Measurements from ENCODE around the gene BIN2.

Gene BIN2

GRCh38 chr12:51323966-51324895, at the start of gene BIN2:
Gene BIN2, minus strand, starts transcription at chr12:51324174. Its CDS starts 72 bp downstream, at chr12:51324102.
- peak; percentile 70 for DNase-seq (ENCODE audit: low read depth)

GRCh38 chr12:51373187-51373586, 49.2 kb upstream of the BIN2 start:
- no peak for DNase-seq (ENCODE audit: low read depth)

- no peak for DNase-seq (ENCODE audit: low read depth)
These were observed 48.0 kb upstream of the BIN2 start for GRCh38 chr12:51372021-51372420.

GRCh38 chr12:51371295-51371953, 47.5 kb upstream of the BIN2 start:
- DNase-seq (ENCODE audit: low read depth), result no peak

GRCh38 chr12:51370667-51371066, 46.7 kb upstream of the BIN2 start:
- DNase-seq (ENCODE audit: low read depth), result no peak

GRCh38 chr12:51369581-51369980, 45.6 kb upstream of the BIN2 start:
- no peak for DNase-seq (ENCODE audit: low read depth)

- DNase-seq (ENCODE audit: low read depth), result peak; percentile 92
These were observed 44.9 kb upstream of the BIN2 start for GRCh38 chr12:51368640-51369517.

GRCh38 chr12:51365276-51365675, 41.3 kb upstream of the BIN2 start:
- DNase-seq (ENCODE audit: low read depth), result no peak

GRCh38 chr12:51364001-51364400, 40.0 kb upstream of the BIN2 start:
- no peak for DNase-seq (ENCODE audit: low read depth)

- no peak for DNase-seq (ENCODE audit: low read depth)
These were observed 38.9 kb upstream of the BIN2 start for GRCh38 chr12:51362747-51363342.

- DNase-seq (ENCODE audit: low read depth), result no peak
These were observed 38.3 kb upstream of the BIN2 start for GRCh38 chr12:51362307-51362706.

- DNase-seq (ENCODE audit: low read depth), result no peak
These were observed 37.4 kb upstream of the BIN2 start for GRCh38 chr12:51361161-51362016.

- no peak for DNase-seq (ENCODE audit: low read depth)
These were observed 36.3 kb upstream of the BIN2 start for GRCh38 chr12:51360315-51360714.

GRCh38 chr12:51359851-51360250, 35.9 kb upstream of the BIN2 start:
- no peak for DNase-seq (ENCODE audit: low read depth)

GRCh38 chr12:51358496-51358895, 34.5 kb upstream of the BIN2 start:
- DNase-seq (ENCODE audit: low read depth), result no peak

GRCh38 chr12:51357374-51358047, 33.5 kb upstream of the BIN2 start:
- DNase-seq (ENCODE audit: low read depth), result no peak

- DNase-seq (ENCODE audit: low read depth), result no peak
These were observed 28.0 kb upstream of the BIN2 start for GRCh38 chr12:51351913-51352532.

- DNase-seq (ENCODE audit: low read depth), result no peak
These were observed 25.1 kb upstream of the BIN2 start for GRCh38 chr12:51349026-51349425.

- DNase-seq (ENCODE audit: low read depth), result no peak
These were observed 24.1 kb upstream of the BIN2 start for GRCh38 chr12:51348116-51348515.

GRCh38 chr12:51346581-51346980, 22.6 kb upstream of the BIN2 start, which contains the start of gene CELA1:
Gene CELA1, minus strand, starts transcription at chr12:51346679. Its CDS starts 41 bp downstream, at chr12:51346638.
- no peak for DNase-seq (ENCODE audit: low read depth)

Data from CMK (cell line).